K562 (cell line): ENCODE data around the gene ZNF23. TPM values are rescaled to one million over a fixed set of nuclear protein-coding genes. Genes with fewer than 3 reads are reported as not detected.

Experiments
- ATAC-seq: fragments of 200-7000 bp; cut with Tn5 transposase; 3 replicates; pipeline ENCODE4 v1.9.1; 2020; ENCODE audit warnings: moderate library complexity
- BruUV-seq: library from RNA; stranded (reverse); fragments of 400-500 nt; replicated peaks from 2 replicates; lab custom pipeline; 2021; lab: Mats Ljungman, UMichigan
- CTCF ChIA-PET: fragments of 300-600 bp; formaldehyde crosslinking; extraction: SDS; loops from one replicate; lab custom pipeline; 2021; ENCODE audit warnings: low intra/inter-chr PET ratio; lab: Yijun Ruan, JAX
- POLR2A ChIA-PET: fragments of 300-600, 350-650 bp; sonication (Branson Sonifier 250); formaldehyde crosslinking; extraction: SDS; loops from one replicate; lab custom pipeline; 2021; ENCODE audit warnings: antibody characterized with exemption, inconsistent platforms; lab: Yijun Ruan, JAX
- DNase-seq, 4 experiments: peaks; one replicate each; pipeline versions ENCODE4 v3.0.0 to v3.0.0-alpha.2; 2011 to 2018; ENCODE audit warnings: low spot score in 3 of 4, mixed read lengths in 3 of 4; ENCODE audit errors: extremely low read depth in 1 of 4
- FAIRE-seq: peaks from 2 replicates; lab custom pipeline; 2011; peaks lifted over from hg19 to GRCh38; lab: Jason Lieb, UNC
- H2AFZ ChIP-seq: 2 replicates; pipeline ENCODE4 v1.6.0; 2011; ENCODE audit warnings: low read depth, low read length, control low read depth, inconsistent platforms
- H3K27ac ChIP-seq: fragments of 200-600 bp; 3 replicates; pipeline ENCODE4 v1.8.0; 2011; ENCODE audit warnings: low read depth, mild to moderate bottlenecking, control low read depth, inconsistent platforms, low read length, moderate library complexity, mixed read lengths; ENCODE audit errors: extremely low read depth
- H3K27me3 ChIP-seq, 2 experiments: fragments of 300-600 bp in 1 of 2; 2 replicates in 1 of 2; 3 replicates in 1 of 2; pipeline versions ENCODE4 v1.6.0 to v1.8.0; 2011; ENCODE audit warnings: inconsistent platforms in 2 of 2, low read length in 2 of 2, mild to moderate bottlenecking in 1 of 2, mixed read lengths in 1 of 2, moderate library complexity in 1 of 2; ENCODE audit not compliant: control insufficient read depth in 2 of 2, insufficient read depth in 2 of 2
- H3K36me3 ChIP-seq: fragments of 300-600 bp; 3 replicates; pipeline ENCODE4 v1.8.0; 2011; ENCODE audit warnings: mild to moderate bottlenecking, low read length, inconsistent platforms; ENCODE audit not compliant: control insufficient read depth, insufficient read depth
- H3K4me1 ChIP-seq, 2 experiments: fragments of 200-600 bp in 1 of 2; replicated peaks in 1 of 2; 2 replicates in 1 of 2; 3 replicates in 1 of 2; pipeline versions ENCODE4 v1.5.1 to v1.8.0; 2011; ENCODE audit warnings: inconsistent platforms in 2 of 2, low read length in 2 of 2, mild to moderate bottlenecking in 1 of 2, mixed read lengths in 1 of 2, moderate library complexity in 1 of 2; ENCODE audit not compliant: control insufficient read depth in 2 of 2, insufficient read depth in 2 of 2
- H3K4me2 ChIP-seq: 2 replicates; pipeline ENCODE4 v1.6.1; 2011; ENCODE audit warnings: low read length, control low read depth, inconsistent platforms, mixed read lengths; ENCODE audit not compliant: insufficient read depth
- H3K4me3 ChIP-seq: fragments of 200-600 bp; sonication (generic), shearing (Covaris generic); 2 replicates; pipeline ENCODE4 v1.5.1; 2016; ENCODE audit warnings: control low read depth, inconsistent platforms
- H3K79me2 ChIP-seq: fragments of 200-600 bp; 3 replicates; pipeline ENCODE4 v1.8.0; 2011; ENCODE audit warnings: low read length, inconsistent platforms; ENCODE audit not compliant: control insufficient read depth, insufficient read depth
- H3K9ac ChIP-seq, 2 experiments: 2 replicates each; pipeline versions ENCODE4 v1.6.0 to v1.6.1; 2011; ENCODE audit warnings: low read depth in 2 of 2, low read length in 2 of 2, control low read depth in 1 of 2, inconsistent platforms in 1 of 2, mild to moderate bottlenecking in 1 of 2, mixed read lengths in 1 of 2; ENCODE audit not compliant: insufficient read depth in 1 of 2
- H3K9me1 ChIP-seq: one replicate; pipeline ENCODE4 v1.6.0; 2011; ENCODE audit warnings: inconsistent platforms, mild to moderate bottlenecking, low read length, moderate library complexity; ENCODE audit not compliant: control insufficient read depth, insufficient read depth
- H3K9me3 ChIP-seq: replicated peaks from 2 replicates; pipeline ENCODE4 v1.5.1; 2011; ENCODE audit warnings: low read depth, low read length, inconsistent platforms; ENCODE audit not compliant: control insufficient read depth, insufficient read depth
- H4K20me1 ChIP-seq: replicated peaks from 2 replicates; pipeline ENCODE4 v1.6.1; 2011; ENCODE audit warnings: low read length, inconsistent platforms, mixed read lengths; ENCODE audit not compliant: control insufficient read depth, insufficient read depth
- CREM ChIP-seq: IDR thresholded peaks from 2 replicates; pipeline ENCODE4 v1.6.1; 2014; ENCODE audit warnings: antibody characterized with exemption, low read depth
- CXXC5 ChIP-seq: fragments of 250-450 bp; sonication (Bioruptor Pico); IDR thresholded peaks from 2 replicates; pipeline ENCODE4 v1.8.0; 2022; ENCODE audit warnings: inconsistent platforms, mild to moderate bottlenecking, moderate library complexity
- MAFF ChIP-seq: IDR thresholded peaks from 2 replicates; pipeline ENCODE4 v1.6.1; 2012; ENCODE audit warnings: low read length, improper control_type of control experiment
- MAFK ChIP-seq: IDR thresholded peaks from 2 replicates; pipeline ENCODE4 v1.6.1; 2011; ENCODE audit warnings: low read length, improper control_type of control experiment
- MECOM ChIP-seq: fragments of 250-450 bp; sonication (Bioruptor Pico); IDR thresholded peaks from 2 replicates; pipeline ENCODE4 v1.8.0; 2022; ENCODE audit warnings: inconsistent platforms
- PYGO2 ChIP-seq: fragments of 450-650 bp; IDR thresholded peaks from 2 replicates; pipeline ENCODE4 v1.6.1; 2016; ENCODE audit warnings: mild to moderate bottlenecking, missing genetic modification characterization, moderate library complexity, missing compliant biosample characterization
- RAD21 ChIP-seq, 2 experiments: fragments of 250-450 bp in 1 of 2; fragments of 450-650 bp in 1 of 2; sonication (Bioruptor Pico) in 1 of 2; formaldehyde crosslinking in 1 of 2; IDR thresholded peaks in 1 of 2; conservative IDR thresholded peaks in 1 of 2; 2 replicates each; pipeline versions ENCODE4 v1.4.0 to v1.8.0; 2020 to 2022; ENCODE audit warnings: mild to moderate bottlenecking in 2 of 2, moderate library complexity in 1 of 2
- RNF219 ChIP-seq: fragments of 250-450 bp; sonication (Bioruptor Pico); IDR thresholded peaks from 2 replicates; pipeline ENCODE4 v1.5.0; 2022; ENCODE audit warnings: mild to moderate bottlenecking
- TFE3 ChIP-seq: fragments of 450-650 bp; formaldehyde crosslinking; IDR thresholded peaks from 2 replicates; pipeline ENCODE4 v1.4.0; 2020; ENCODE audit warnings: mild to moderate bottlenecking, mixed read lengths
- XRCC3 ChIP-seq: fragments of 450-650 bp; IDR thresholded peaks from 2 replicates; pipeline ENCODE4 v1.6.1; 2017; ENCODE audit warnings: mild to moderate bottlenecking, moderate library complexity
- ZHX1 ChIP-seq: fragments of 150-350 bp; conservative IDR thresholded peaks from 2 replicates; pipeline ENCODE4 v1.6.1; 2014; ENCODE audit warnings: low read length
- ZNF121 ChIP-seq: sonication (generic); formaldehyde crosslinking; conservative IDR thresholded peaks from 2 replicates; pipeline ENCODE4 v1.8.0; 2022; ENCODE audit warnings: missing genetic modification reagents
- ZNF395 ChIP-seq: fragments of 200-800 bp; sonication (Bioruptor generic); IDR thresholded peaks from 2 replicates; pipeline ENCODE4 v1.6.1; 2017; ENCODE audit warnings: missing genetic modification characterization, missing compliant biosample characterization
- WGBS: fragments of 100-300 bp; shearing (Covaris generic); methylation state at CpG from one replicate; pipeline ENCODE4 v1.1.6; 2016; ENCODE audit warnings: low coverage, mixed read lengths; ENCODE audit not compliant: insufficient coverage; ENCODE audit errors: missing lambda C conversion rate; 5-methylcytosine and 5-hydroxymethylcytosine counted together
- in situ Hi-C: fragments of 300-500 bp; cut with MboI; formaldehyde crosslinking; loops from 4 replicates; pipeline ENCODE4 v1.15.0; 2018; ENCODE audit warnings: inconsistent platforms, mixed read lengths
- intact Hi-C: fragments of 100-400 bp; cut with micrococcal nuclease; formaldehyde crosslinking; loops from 2 replicates; pipeline ENCODE4 v1.14.2; 2022
- polyA plus RNA-seq, 8 experiments: library from polyadenylated mRNA; depleted of rRNA in 4 of 8; stranded (reverse) in 5 of 8; unstranded in 3 of 8; fragments of >200 nt; fragmentation: Nextera tagmentation in 2 of 8; fragmentation: Illumina TruSeq in 1 of 8; extraction: Ambion mirVana in 2 of 8; extraction: Trizol in 1 of 8; gene quantifications; 2 replicates each; pipeline versions ENCODE4 v1.2.1 to v1.2.3, GENCODE V29; 2011 to 2014; ENCODE audit warnings: inconsistent platforms in 1 of 8, missing spikeins in 1 of 8
- total RNA-seq, 7 experiments: library from RNA; depleted of rRNA in 6 of 7; stranded (reverse); fragments of >200 nt in 6 of 7; fragmentation: Illumina TruSeq in 2 of 7; extraction: Trizol in 2 of 7; gene quantifications; 2 replicates each; pipeline versions ENCODE4 v1.2.1 to v1.2.3, GENCODE V29; 2011 to 2021; ENCODE audit warnings: low replicate concordance in 1 of 7

Gene ZNF23
- total and polyA plus RNA-seq, 9 of the 15 experiments (the other 6 are each of a cell fraction or from before 2014, with no cell fraction given): 4.7 to 13.4 (median 11.2) TPM

- FAIRE-seq (peak; percentile 92), ATAC-seq (peak; percentile 86), DNase-seq (peak; percentile 51 to 72 (median 60))
- peaks cover 3 to 16% of the 10 kb centered on the region in 2 experiments; a peak in 3 of 5 replicates for H3K27me3 ChIP-seq
- intact Hi-C loops (loop anchor here (1.0 to 5.0 kb wide), 5 partner anchors 21 to 111 kb away; no protein-coding TSS in a partner anchor), in situ Hi-C loops (loop anchor here (5.0 kb wide), 1 partner anchor 88 kb away; no protein-coding TSS in a partner anchor)
- H3K4me1 ChIP-seq: no peaks in the 10 kb centered on the region
- H3K4me2 ChIP-seq: no peak overlapping the region
- no peak overlapping the region for H3K27ac ChIP-seq
- ChIA-PET POLR2A (interaction anchor here (0.9 kb wide), 1 partner anchor 12 kb away, joined by 3 read pairs; no protein-coding TSS in a partner anchor), CTCF (interaction anchor here (0.6 to 4.5 kb wide), 7 partner anchors 21 to 141 kb away, joined by 3 to 53 read pairs (median 6); partner anchors contain the start of genes CALB2 and TLE7)
- BruUV-seq: no TSS peak
- peaks cover 3% of the 10 kb centered on the region for H3K9me3 ChIP-seq
- H3K9me1 ChIP-seq: no peaks in the 10 kb centered on the region
- no peak overlapping the region for H2AFZ ChIP-seq
- H3K79me2 ChIP-seq: no peaks in the 10 kb centered on the region
- 2% methylated on average over 3 of the region's 3 CpGs for WGBS
- no peaks in the 10 kb centered on the region for H3K36me3 ChIP-seq
- H4K20me1 ChIP-seq: no peaks in the 10 kb centered on the region
- no peak overlapping the region for H3K4me3 ChIP-seq
- H3K9ac ChIP-seq: no peak overlapping the region
- TF ChIP-seq PYGO2 (tag) (no peak), TFE3 (CRISPR knock-in tag) (no peak), ZNF395 (no peak), RAD21 (CRISPR knock-in tag; conservative IDR thresholded peaks at IDR 0.05 in 1 of 2, IDR thresholded peaks at IDR 0.05 in 1 of 2) (peak; percentile 87 to 92), ZNF121 (CRISPR knock-in tag) (no peak), CXXC5 (CRISPR knock-in tag) (no peak), MAFK (peak; percentile 14; the same call in 1 of the 2 replicates), CREM (no peak), MAFF (no peak), XRCC3 (no peak), MECOM (CRISPR knock-in tag) (no peak), ZHX1 (no peak), RNF219 (CRISPR knock-in tag) (no peak)
Measured at GRCh38 chr16:71499775-71500364, 37.8 kb upstream of the ZNF23 start.
